RCC 7860 (cell line): ENCODE data around the gene COL1A2.

Source experiments
- DNase-seq: peaks from one replicate; pipeline ENCODE4 v3.0.0-alpha.2; 2015; ENCODE audit warnings: low spot score
- FAIRE-seq: peaks from 2 replicates; lab custom pipeline; 2012; peaks lifted over from hg19 to GRCh38; lab: Jason Lieb, UNC

COL1A2 gene

GRCh38 chr7:94432281-94432670 is 37.6 kb downstream of the COL1A2 start:
- FAIRE-seq: no peak

GRCh38 chr7:94432817-94433216 is 38.1 kb downstream of the COL1A2 start:
- DNase-seq: no peak
- no peak for FAIRE-seq

More at GRCh38 chr7:94432281-94432670, 37.6 kb downstream of the COL1A2 start:
- DNase-seq: no peak

DNA sequence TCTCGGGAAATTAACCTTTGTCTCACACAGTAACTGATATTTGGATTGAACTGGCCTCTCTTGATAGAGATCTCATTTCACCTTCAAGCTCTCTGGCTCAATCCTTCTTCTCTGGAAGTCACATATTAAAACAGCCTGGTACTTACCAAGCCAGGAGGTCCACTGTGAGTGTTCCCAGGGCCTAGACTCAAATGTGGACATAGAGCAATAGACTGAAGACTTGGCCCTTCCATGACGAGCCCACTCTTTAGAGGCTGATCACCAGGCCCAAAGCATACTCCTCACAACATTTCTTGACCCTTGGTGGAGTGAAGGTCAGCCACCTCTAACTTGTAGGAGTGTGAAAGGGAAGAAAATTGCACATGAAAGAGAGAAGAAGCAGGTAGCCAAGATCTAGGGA is 38.5 kb downstream of the COL1A2 start:
- DNase-seq (no peak), FAIRE-seq (no peak)

DNA sequence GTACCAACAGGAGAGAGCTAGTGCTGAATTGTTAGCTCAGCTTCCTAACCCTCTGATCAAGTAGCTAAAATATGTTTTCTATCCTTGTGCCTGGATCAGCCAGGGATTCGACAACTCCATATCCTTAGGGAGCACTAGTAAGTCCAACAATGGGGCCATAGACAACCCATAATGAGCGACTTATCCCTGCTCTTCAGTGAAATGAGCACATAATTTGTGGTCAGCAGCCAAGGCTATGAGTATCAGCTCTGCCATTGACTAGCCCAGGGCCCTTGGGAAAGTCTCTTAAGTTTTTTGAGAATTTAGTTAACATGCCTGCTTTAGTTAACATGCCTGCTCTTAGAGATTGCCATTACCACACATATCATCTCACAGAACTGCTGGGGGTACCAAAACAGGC is 39.3 kb downstream of the COL1A2 start:
- DNase-seq: no peak
- no peak for FAIRE-seq

GRCh38 chr7:94436018-94436604 is 41.4 kb downstream of the COL1A2 start:
- FAIRE-seq: peak; percentile 85
- peak; percentile 68 for DNase-seq

DNA sequence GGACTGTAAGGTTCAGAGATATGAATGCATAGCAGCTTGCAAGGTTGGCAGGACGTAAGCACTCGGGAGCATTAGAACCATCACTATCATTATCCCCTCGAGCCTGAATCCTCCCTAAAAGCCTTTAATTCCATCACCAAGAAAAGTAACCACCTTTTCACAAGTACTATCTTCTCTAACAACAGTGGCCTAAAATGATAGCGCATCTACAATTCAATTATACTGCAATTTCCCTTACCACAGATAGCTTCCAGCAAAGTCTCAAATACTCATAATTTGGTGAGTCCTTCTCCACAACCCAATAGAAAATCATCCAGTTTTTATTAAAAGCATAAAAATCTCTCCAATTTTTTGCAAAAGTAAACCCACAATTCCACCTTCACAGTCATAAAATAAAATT is 42.0 kb downstream of the COL1A2 start:
- no peak for DNase-seq
- FAIRE-seq: no peak

GRCh38 chr7:94439893-94440381 is 45.2 kb downstream of the COL1A2 start:
- FAIRE-seq: no peak
- no peak for DNase-seq

- DNase-seq (no peak), FAIRE-seq (no peak)
Observed at GRCh38 chr7:94440451-94441039, 45.9 kb downstream of the COL1A2 start.

DNA sequence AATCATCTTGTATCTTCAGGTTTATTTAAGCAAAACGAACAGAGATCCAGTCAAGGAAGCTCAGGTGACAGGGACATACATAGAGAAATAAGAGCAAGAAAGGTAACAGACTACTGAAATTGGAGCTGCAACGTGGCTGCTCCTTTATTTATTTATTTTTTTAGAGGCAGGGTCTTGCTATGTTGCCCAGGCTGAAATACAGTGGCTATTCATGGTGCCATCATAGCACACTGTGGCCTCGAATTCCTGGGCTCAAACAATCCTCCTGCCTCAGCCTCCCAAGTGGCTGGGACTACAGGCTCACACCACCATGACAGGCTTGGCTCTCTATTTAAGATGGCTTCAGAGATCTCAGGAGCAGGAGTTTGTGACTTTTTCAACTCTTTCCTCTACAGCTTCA is 46.4 kb downstream of the COL1A2 start:
- no peak for FAIRE-seq
- no peak for DNase-seq

DNA sequence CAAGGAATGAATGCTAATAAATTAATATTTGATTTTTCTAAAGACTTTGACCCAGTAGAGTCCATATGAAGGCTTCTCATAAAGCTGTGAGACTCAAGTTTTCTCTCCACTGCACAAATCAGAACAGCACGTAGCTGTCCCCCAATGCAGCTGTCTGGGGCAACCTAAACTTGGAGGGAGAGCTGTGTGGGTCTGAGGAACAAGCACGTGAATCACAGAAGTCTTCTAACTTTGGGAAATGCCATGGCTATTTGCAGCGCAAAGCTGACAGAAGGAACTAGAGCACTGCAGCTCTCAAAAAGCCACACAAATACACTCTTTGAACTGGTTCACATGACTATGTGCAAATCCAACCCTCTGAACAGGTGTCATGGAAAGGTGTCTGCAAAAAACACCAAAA is 47.9 kb downstream of the COL1A2 start:
- DNase-seq: no peak
- no peak for FAIRE-seq

DNA sequence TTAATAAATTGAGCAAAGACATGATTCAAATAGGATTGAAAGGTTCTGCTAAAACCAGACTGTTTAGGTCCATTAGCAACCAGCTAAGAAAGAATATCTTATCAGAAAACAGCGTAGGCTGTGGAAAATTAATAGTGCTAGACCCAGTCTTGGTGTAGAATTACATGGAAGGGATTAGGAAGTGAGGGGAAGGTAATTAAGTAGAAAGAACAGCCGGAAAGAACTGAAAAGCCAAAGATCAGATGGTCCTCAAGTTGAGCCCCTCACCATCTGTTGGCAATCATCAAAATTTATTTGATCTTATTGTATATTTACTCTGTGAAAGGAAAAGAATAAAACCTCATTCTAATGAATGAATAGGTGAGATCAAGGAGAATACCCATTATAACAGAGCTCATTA is 50.1 kb downstream of the COL1A2 start:
- DNase-seq (no peak), FAIRE-seq (no peak)

GRCh38 chr7:94445696-94446194 is 51.0 kb downstream of the COL1A2 start:
- FAIRE-seq (no peak), DNase-seq (no peak)

- FAIRE-seq (no peak), DNase-seq (no peak)
Observed at GRCh38 chr7:94446308-94446707, 51.6 kb downstream of the COL1A2 start.

GRCh38 chr7:94449151-94449725 is 54.5 kb downstream of the COL1A2 start:
- FAIRE-seq: peak; percentile 88
- peak; percentile 65 for DNase-seq

DNA sequence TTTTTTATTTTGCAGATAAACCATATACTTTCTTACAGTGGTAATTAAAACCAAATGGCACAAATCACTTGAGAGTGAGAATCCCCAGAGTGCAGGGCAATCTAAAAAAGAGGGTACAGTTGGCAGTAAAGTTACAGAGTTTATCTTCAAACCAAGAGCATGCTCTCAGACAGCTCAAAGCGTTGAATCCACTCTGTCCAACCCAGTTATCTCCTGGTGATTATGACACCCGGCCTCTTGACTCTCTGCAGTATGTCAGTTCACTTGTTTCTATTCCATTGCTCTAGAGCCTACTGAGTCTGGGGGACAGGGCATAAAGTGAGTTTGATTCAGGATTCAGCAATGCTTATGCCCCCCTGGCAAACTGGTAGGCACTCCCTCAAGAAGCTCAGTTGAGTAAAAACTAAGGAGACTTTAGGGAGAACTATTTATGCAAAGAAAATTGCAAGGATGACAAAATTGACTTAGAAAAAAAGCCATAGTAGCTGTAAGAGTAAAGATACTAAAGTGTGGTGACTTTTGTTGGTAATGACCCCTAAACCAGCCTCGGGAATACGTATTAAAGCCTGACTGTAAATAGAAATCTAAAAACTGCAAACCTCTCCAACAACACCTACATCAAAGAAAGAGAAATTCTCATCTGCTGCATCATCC is 55.5 kb downstream of the COL1A2 start:
- FAIRE-seq (no peak), DNase-seq (no peak)

DNA sequence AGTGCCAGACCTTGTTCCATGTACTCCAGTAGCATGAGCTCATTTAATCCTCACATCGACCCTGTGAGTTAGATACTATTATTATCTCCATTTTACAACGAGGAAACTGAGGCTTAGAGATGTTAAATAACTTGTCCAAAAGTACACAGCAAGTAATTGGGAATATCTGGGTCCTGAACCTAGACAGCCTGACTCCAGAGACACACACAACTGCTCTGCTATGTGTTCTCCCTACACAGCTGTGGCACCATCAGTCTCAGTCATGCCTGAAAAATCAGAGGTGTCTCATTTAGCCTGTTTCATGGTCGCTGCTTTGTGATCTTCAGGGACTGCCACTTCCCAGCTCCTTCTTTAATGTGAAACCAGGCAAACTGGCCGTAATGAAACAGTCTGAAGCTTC is 56.5 kb downstream of the COL1A2 start:
- DNase-seq (no peak), FAIRE-seq (no peak)

GRCh38 chr7:94452239-94452638 is 57.5 kb downstream of the COL1A2 start:
- FAIRE-seq (no peak), DNase-seq (no peak)

DNA sequence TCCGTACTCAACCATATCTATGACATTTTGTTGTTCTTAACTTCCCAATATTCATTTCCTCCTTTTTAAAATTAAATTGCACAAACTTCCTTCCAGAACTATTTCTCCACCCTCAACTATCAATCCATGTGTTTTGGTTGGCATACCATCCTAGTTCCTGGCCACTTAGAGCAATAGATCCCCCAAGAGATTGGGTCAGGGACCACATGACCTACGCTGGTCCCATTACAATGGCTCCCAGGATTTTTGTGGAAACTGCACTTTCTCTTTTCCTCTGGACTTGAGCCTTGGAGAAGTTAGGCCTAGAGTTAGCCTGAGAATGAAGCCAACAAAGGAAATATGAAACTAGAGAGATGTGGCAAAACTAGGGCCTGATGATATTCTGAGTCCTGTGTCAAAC is 59.2 kb downstream of the COL1A2 start:
- DNase-seq: no peak
- FAIRE-seq: no peak

DNA sequence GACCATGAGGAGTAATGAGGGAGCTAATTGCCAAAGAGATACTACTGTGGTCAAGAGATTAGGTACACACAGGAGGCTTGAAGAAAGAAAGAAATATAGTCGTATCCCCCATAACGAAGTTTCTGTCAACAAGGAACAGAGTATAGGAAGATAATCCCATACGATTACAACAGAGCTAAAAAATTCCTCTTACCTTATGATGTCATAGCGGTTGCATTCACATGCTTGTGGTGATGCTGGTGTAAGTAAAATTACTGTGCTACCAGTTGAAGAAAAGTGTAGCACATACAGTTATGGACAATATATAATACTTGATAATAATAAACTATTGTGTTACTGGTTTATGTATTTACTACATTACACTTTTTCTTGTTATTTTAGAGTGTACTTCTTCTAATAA is 63.3 kb downstream of the COL1A2 start:
- DNase-seq (no peak), FAIRE-seq (no peak)

- DNase-seq (no peak), FAIRE-seq (no peak)
Observed at GRCh38 chr7:94466516-94466915, 71.8 kb downstream of the COL1A2 start.

GRCh38 chr7:94471604-94472003 is 76.9 kb downstream of the COL1A2 start:
- FAIRE-seq (no peak), DNase-seq (no peak)

- no peak for FAIRE-seq
- no peak for DNase-seq
Observed at GRCh38 chr7:94472608-94473007, 77.9 kb downstream of the COL1A2 start.
